Measurements from ENCODE around the gene PCDH9.

Gene PCDH9

GRCh38 chr13:66358564-66358963, 871.6 kb downstream of the PCDH9 start:
- no peak overlapping the region for H3K4me3 ChIP-seq (replicated peaks; ENCODE audit: low read depth, low read length)
- no peak for DNase-seq (ENCODE audit: extremely low read depth, insufficient read length)
- TF ChIP-seq, protein P1, sequence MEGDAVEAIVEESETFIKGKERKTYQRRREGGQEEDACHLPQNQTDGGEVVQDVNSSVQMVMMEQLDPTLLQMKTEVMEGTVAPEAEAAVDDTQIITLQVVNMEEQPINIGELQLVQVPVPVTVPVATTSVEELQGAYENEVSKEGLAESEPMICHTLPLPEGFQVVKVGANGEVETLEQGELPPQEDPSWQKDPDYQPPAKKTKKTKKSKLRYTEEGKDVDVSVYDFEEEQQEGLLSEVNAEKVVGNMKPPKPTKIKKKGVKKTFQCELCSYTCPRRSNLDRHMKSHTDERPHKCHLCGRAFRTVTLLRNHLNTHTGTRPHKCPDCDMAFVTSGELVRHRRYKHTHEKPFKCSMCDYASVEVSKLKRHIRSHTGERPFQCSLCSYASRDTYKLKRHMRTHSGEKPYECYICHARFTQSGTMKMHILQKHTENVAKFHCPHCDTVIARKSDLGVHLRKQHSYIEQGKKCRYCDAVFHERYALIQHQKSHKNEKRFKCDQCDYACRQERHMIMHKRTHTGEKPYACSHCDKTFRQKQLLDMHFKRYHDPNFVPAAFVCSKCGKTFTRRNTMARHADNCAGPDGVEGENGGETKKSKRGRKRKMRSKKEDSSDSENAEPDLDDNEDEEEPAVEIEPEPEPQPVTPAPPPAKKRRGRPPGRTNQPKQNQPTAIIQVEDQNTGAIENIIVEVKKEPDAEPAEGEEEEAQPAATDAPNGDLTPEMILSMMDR (IDR thresholded peaks at IDR 0.05; ENCODE audit: insufficient read depth, low read length, poor library complexity, severe bottlenecking), result no peak
- H3K36me3 ChIP-seq (ENCODE audit: control insufficient read depth, insufficient read depth, low read length), result no peaks in the 10 kb centered on the region
- H3K27me3 ChIP-seq (replicated peaks; ENCODE audit: control insufficient read depth, insufficient read depth, low read length), result no peaks in the 10 kb centered on the region

DNA sequence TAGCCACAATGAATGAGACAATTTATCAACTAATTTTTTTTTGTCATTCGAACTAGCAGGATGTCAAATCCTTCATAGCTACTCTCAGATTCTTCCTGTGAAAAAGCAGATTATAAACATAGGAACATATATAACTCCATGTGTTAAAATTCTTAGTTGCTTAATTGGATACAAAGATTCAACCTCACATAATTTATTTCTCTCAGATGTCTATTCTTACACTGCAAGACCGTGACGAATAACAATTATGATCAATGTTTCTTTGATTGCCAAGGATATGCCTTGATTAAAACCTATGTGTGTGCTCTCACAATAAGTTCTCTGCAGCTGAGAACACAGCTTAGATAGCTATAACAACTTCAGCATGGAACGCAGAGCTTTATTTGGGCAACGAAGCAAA, 872.7 kb downstream of the PCDH9 start:
- no peaks in the 10 kb centered on the region for H3K36me3 ChIP-seq (ENCODE audit: control insufficient read depth, insufficient read depth, low read length)
- no peaks in the 10 kb centered on the region for H3K27me3 ChIP-seq (replicated peaks; ENCODE audit: control insufficient read depth, insufficient read depth, low read length)
- DNase-seq (ENCODE audit: extremely low read depth, insufficient read length), result no peak
- TF ChIP-seq, protein P1 (IDR thresholded peaks at IDR 0.05; ENCODE audit: insufficient read depth, low read length, poor library complexity, severe bottlenecking), result no peak
- no peak overlapping the region for H3K4me3 ChIP-seq (replicated peaks; ENCODE audit: low read depth, low read length)

GRCh38 chr13:66354879-66355751, 875.0 kb downstream of the PCDH9 start:
- H3K36me3 ChIP-seq (ENCODE audit: control insufficient read depth, insufficient read depth, low read length), result no peaks in the 10 kb centered on the region
- TF ChIP-seq, protein P1 (IDR thresholded peaks at IDR 0.05; ENCODE audit: insufficient read depth, low read length, poor library complexity, severe bottlenecking), result no peak
- no peak overlapping the region for H3K4me3 ChIP-seq (replicated peaks; ENCODE audit: low read depth, low read length)

GRCh38 chr13:66353664-66354063, 876.5 kb downstream of the PCDH9 start:
- DNase-seq (ENCODE audit: extremely low read depth, insufficient read length), result no peak
- Histone ChIP-seq H3K36me3 (ENCODE audit: control insufficient read depth, insufficient read depth, low read length) (no peaks in the 10 kb centered on the region), H3K27me3 (replicated peaks; ENCODE audit: control insufficient read depth, insufficient read depth, low read length) (no peaks in the 10 kb centered on the region), H3K4me3 (replicated peaks; ENCODE audit: low read depth, low read length) (no peak overlapping the region)
- TF ChIP-seq, protein P1 (IDR thresholded peaks at IDR 0.05; ENCODE audit: insufficient read depth, low read length, poor library complexity, severe bottlenecking), result no peak

More at GRCh38 chr13:66354879-66355751, 875.0 kb downstream of the PCDH9 start:
- H3K27me3 ChIP-seq (replicated peaks; ENCODE audit: control insufficient read depth, insufficient read depth, low read length), result no peaks in the 10 kb centered on the region
- DNase-seq (ENCODE audit: extremely low read depth, insufficient read length), result no peak

GRCh38 chr13:66349966-66350365, 880.2 kb downstream of the PCDH9 start:
- no peak overlapping the region for H3K4me3 ChIP-seq (replicated peaks; ENCODE audit: low read depth, low read length)
- DNase-seq (ENCODE audit: extremely low read depth, insufficient read length), result no peak
- no peaks in the 10 kb centered on the region for H3K36me3 ChIP-seq (ENCODE audit: control insufficient read depth, insufficient read depth, low read length)
- no peaks in the 10 kb centered on the region for H3K27me3 ChIP-seq (replicated peaks; ENCODE audit: control insufficient read depth, insufficient read depth, low read length)
- TF ChIP-seq, protein P1 (IDR thresholded peaks at IDR 0.05; ENCODE audit: insufficient read depth, low read length, poor library complexity, severe bottlenecking), result no peak
